ENCODE results near the gene CDK9.
"Not testable (repeated sequence)": the region's sequence is repeated elsewhere in the genome, so short reads cannot be mapped to it uniquely, and the experiment has no call there.

CDK9 gene

DNA sequence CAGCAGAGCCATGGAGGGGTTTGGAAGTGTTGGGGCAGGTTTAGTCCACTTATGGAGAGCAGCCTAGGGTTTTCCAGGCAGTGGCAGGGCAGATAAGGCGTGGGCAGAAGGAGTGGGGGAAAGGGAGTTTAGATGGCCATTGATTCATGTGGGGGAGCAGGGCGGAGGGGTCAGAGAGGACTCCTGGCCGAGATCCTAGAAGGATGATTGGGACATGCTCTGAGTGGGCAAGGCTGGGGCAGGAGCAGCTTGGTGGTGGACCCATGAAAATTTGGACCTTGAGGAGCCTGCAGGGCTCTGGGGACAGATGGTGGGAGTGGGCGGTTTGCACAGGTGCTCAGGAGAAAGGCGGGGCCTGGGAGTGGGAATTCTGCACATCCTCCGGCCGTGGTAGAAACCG is 32.7 kb upstream of the CDK9 start:
- Histone ChIP-seq H3K4me1 (ENCODE audit: control insufficient read depth, insufficient read depth, low read length) (peaks cover 8% of the 10 kb centered on the region), H3K36me3 (ENCODE audit: control insufficient read depth in 2 of 2, insufficient read depth in 2 of 2, low read length in 2 of 2) (no peaks in the 10 kb centered on the region), H3K9ac (ENCODE audit: low read length in 2 of 2) (no peak overlapping the region)

DNA sequence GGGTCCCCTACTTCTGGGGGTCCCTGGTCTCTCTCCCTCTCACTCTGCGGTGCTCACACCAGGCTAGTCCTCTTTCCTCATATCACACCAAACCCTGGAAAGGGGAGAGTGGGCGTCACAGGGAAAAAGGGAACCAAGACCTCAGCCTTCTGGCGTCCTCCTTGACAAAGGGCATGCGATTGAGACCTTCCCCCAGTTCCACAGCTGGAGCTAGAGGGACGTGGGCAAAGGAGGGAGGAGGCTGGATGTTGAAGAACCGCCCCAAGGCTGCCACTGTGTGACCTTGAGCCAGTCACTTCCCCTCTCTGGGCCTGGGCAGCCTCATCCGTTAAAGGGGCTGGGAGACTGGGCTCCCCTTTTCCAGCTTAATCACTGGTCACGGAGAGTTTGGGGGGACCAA is 32.2 kb upstream of the CDK9 start:
- no peaks in the 10 kb centered on the region for H3K36me3 ChIP-seq (ENCODE audit: control insufficient read depth in 2 of 2, insufficient read depth in 2 of 2, low read length in 2 of 2)
- H3K9me3 ChIP-seq (ENCODE audit: control insufficient read depth in 2 of 2, low read length in 2 of 2): no peaks in the 10 kb centered on the region
- no peak overlapping the region for H3K9ac ChIP-seq (ENCODE audit: low read length in 2 of 2)
- H3K4me1 ChIP-seq (ENCODE audit: control insufficient read depth, insufficient read depth, low read length): peaks cover 10% of the 10 kb centered on the region
- no peak overlapping the region for H3K4me3 ChIP-seq (ENCODE audit: low read length in 2 of 2)
- peaks cover 32 to 33% of the 10 kb centered on the region in 2 donors for H3K27me3 ChIP-seq (ENCODE audit: control insufficient read depth in 1 of 2, insufficient read depth in 2 of 2, low read length in 2 of 2)
- no peak overlapping the region for H3K27ac ChIP-seq (ENCODE audit: low read length)

More for the DNA sequence above, 32.7 kb upstream of the CDK9 start:
- Histone ChIP-seq H3K9me3 (ENCODE audit: control insufficient read depth in 2 of 2, low read length in 2 of 2) (no peaks in the 10 kb centered on the region), H3K4me3 (ENCODE audit: low read length in 2 of 2) (no peak overlapping the region), H3K27ac (ENCODE audit: low read length) (no peak overlapping the region), H3K27me3 (ENCODE audit: control insufficient read depth in 1 of 2, insufficient read depth in 2 of 2, low read length in 2 of 2) (peaks cover 32 to 37% of the 10 kb centered on the region in 2 donors)

DNA sequence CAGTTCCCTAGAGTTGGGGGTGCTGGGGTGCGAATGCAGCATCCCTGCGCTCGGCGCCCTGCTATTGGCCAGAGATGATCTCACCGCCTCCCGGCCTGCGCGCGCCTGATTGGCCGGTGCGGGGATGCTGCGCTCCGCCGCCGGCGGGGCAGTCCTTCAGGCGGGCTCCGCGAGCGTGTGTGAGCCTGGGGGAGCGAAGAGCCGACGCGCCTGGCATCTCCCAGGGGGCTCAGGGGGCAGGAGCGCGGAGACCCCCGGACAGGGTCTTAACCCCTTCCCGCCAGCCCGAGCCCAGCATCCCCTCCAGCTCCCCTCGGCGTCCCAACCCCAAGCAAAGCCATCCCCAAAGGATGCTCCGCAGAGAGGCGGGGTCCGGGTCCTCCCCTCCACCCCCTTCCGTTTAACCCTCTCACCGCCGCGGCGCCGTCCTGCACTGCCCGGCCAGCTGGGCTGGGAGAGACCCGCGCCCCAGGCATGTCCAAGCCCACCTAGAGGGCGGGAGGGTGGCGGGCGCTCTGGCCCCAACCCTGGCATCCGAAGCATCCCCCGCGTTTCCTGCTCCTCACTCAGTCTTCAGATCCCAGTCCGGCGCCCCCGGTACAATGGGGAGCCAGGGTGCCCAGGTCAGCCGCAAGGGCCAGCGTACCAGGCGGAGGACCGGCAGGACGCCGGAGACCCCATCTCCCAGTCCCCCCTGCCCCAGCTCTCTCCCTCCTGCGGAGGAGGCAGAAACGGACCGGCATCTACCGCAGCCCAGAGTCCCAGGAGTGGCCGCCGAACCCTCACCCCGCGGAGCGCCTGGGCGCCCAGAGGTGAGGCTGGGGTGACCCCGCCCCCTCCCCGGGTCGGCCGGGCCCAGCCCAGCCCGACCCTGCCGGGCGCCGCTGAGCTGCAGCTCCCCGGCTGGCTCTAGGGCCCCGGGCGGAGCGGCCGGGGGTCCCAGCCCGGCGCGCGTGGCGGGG is 31.5 kb upstream of the CDK9 start:
- H3K4me3 ChIP-seq (ENCODE audit: low read length in 2 of 2): no peak overlapping the region

DNA sequence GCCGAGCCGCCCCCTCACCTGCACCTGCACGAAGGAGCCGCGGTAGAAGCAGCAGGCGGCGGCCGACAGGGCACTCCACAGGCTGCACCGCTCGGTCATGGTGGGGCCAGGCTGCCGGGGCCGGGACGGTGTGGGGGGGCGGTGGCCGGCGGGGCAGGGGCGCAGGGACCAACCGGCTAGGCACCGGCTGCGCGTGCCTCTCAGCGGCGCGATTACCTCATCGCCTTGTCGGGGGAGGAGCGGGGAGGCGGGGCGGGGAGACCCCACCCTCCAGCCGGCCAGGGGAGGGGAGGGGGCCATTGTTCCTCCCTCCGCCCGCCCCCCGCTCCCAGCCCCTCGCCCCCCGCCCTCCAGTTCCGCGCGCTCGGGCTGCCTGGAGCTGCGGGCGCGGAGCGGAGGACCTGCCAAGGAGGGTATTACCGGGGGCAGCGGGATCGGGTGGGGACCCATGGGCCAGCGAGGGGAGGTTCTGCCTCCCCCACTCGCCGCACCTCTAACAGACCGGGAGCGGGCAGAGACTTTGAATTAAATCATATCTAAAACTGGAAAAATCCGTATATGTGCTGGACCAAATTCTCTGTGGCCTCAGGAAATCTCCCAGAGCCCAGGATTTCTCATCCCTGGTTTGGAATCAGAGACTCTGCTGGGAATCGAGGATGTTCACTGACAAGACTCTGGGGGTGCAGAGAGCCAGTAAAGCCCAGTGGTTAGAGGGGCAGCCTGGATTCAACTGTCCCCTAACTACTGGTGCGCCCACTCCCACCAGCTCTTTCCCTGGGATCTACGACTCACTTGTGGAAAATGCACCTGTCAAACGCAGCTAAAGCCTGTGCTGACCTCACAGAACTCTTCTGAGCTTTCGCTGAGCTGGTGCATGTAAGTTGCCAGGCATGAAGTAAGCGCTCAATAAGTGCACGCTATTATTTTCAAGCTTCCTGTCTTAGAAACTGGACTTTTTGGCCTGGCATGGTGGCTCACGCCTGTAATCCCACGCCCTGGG is 30.5 kb upstream of the CDK9 start:
- Histone ChIP-seq H3K27ac (ENCODE audit: low read length) (no peak overlapping the region), H3K9ac (ENCODE audit: low read length in 2 of 2) (no peak overlapping the region), H3K27me3 (ENCODE audit: control insufficient read depth in 1 of 2, insufficient read depth in 2 of 2, low read length in 2 of 2) (peaks cover 32 to 35% of the 10 kb centered on the region in 2 donors), H3K9me3 (ENCODE audit: control insufficient read depth in 2 of 2, low read length in 2 of 2) (no peaks in the 10 kb centered on the region), H3K4me1 (ENCODE audit: control insufficient read depth, insufficient read depth, low read length) (peaks cover 13% of the 10 kb centered on the region), H3K36me3 (ENCODE audit: control insufficient read depth in 2 of 2, insufficient read depth in 2 of 2, low read length in 2 of 2) (no peaks in the 10 kb centered on the region), H3K4me3 (ENCODE audit: low read length in 2 of 2) (no peak overlapping the region)

More for the DNA sequence above, 31.5 kb upstream of the CDK9 start:
- H3K27ac ChIP-seq (ENCODE audit: low read length): no peak overlapping the region
- H3K27me3 ChIP-seq (ENCODE audit: control insufficient read depth in 1 of 2, insufficient read depth in 2 of 2, low read length in 2 of 2): peaks cover 32 to 35% of the 10 kb centered on the region in 2 donors
- H3K9ac ChIP-seq (ENCODE audit: low read length in 2 of 2): no peak overlapping the region
- no peaks in the 10 kb centered on the region for H3K36me3 ChIP-seq (ENCODE audit: control insufficient read depth in 2 of 2, insufficient read depth in 2 of 2, low read length in 2 of 2)
- peaks cover 11% of the 10 kb centered on the region for H3K4me1 ChIP-seq (ENCODE audit: control insufficient read depth, insufficient read depth, low read length)
- no peaks in the 10 kb centered on the region for H3K9me3 ChIP-seq (ENCODE audit: control insufficient read depth in 2 of 2, low read length in 2 of 2)

DNA sequence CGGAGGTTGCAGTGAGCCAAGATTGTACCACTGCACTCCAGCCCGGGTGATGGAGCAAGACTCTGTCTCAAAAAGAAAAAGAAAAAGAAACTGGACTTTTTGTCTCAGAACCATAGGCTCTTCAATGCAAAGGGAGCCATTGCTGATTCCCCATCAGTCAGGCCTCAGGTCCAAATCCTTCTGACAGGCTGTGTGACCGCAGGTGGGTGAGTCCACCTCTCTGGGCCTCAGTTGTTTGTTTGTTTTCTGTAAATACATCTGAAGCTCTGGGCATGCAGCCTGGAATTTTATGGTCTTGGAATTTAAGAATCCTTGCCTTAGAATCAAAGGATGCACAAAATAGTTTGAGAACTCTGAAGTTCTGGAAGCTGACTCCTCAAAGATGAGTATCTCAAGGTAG is 29.6 kb upstream of the CDK9 start:
- H3K27me3 ChIP-seq (ENCODE audit: control insufficient read depth in 1 of 2, insufficient read depth in 2 of 2, low read length in 2 of 2): peaks cover 34 to 36% of the 10 kb centered on the region in 2 donors
- no peak overlapping the region for H3K4me3 ChIP-seq (ENCODE audit: low read length in 2 of 2)
- no peaks in the 10 kb centered on the region for H3K36me3 ChIP-seq (ENCODE audit: control insufficient read depth in 2 of 2, insufficient read depth in 2 of 2, low read length in 2 of 2)
- no peak overlapping the region for H3K27ac ChIP-seq (ENCODE audit: low read length)
- no peaks in the 10 kb centered on the region for H3K9me3 ChIP-seq (ENCODE audit: control insufficient read depth in 2 of 2, low read length in 2 of 2)
- H3K9ac ChIP-seq (ENCODE audit: low read length in 2 of 2): no peak overlapping the region
- peaks cover 13% of the 10 kb centered on the region for H3K4me1 ChIP-seq (ENCODE audit: control insufficient read depth, insufficient read depth, low read length)

DNA sequence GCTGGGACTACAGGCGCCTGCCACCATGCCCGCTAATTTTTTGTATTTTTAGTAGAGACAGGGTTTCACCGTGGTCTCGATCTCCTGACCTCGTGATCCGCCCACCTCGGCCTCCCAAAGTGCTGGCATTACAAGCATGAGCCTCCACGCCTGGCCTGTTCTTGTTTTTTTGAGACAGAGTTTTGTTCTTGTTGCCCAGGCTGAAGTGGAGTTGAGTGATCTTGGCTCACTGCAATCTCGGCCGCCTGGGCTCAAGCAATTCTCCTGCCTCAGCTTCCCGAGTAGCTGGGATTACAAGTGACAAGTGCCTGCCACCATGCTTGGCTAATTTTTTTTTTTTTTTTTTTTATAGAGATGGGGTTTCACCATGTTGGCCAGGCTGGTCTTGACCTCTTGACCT is 29.1 kb upstream of the CDK9 start:
- H3K27me3 ChIP-seq (ENCODE audit: control insufficient read depth in 1 of 2, insufficient read depth in 2 of 2, low read length in 2 of 2): peaks cover 34 to 39% of the 10 kb centered on the region in 2 donors
- H3K27ac ChIP-seq (ENCODE audit: low read length); H3K4me3 ChIP-seq (ENCODE audit: low read length in 2 of 2); H3K36me3 ChIP-seq (ENCODE audit: control insufficient read depth in 2 of 2, insufficient read depth in 2 of 2, low read length in 2 of 2); H3K9ac ChIP-seq (ENCODE audit: low read length in 2 of 2); H3K9me3 ChIP-seq (ENCODE audit: control insufficient read depth in 2 of 2, low read length in 2 of 2): not testable (repeated sequence)
- H3K4me1 ChIP-seq (ENCODE audit: control insufficient read depth, insufficient read depth, low read length): peaks cover 16% of the 10 kb centered on the region

DNA sequence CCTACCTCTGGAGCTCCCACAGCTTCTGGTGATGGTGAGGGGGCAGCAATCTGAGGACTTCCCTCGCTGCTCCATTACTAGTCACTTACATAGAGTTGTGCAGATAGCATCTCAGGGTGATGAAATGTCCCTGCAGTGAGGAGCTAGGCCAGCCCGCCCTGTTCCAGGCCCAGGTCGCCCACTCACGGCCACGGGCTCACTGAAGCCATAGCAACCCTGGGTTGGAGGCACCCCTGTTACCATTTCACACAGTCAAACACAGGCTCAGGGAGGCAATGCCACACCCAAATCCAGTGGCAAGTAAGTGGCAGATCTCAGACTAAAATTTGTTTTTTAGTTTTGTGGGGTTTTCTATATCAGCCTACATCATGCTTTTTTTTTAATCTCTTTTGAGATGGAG is 27.0 kb upstream of the CDK9 start:
- Histone ChIP-seq H3K4me1 (ENCODE audit: control insufficient read depth, insufficient read depth, low read length) (peaks cover 17% of the 10 kb centered on the region), H3K27ac (ENCODE audit: low read length) (no peak overlapping the region), H3K9me3 (ENCODE audit: control insufficient read depth in 2 of 2, low read length in 2 of 2) (no peaks in the 10 kb centered on the region), H3K9ac (ENCODE audit: low read length in 2 of 2) (no peak overlapping the region), H3K36me3 (ENCODE audit: control insufficient read depth in 2 of 2, insufficient read depth in 2 of 2, low read length in 2 of 2) (no peaks in the 10 kb centered on the region), H3K4me3 (ENCODE audit: low read length in 2 of 2) (no peak overlapping the region), H3K27me3 (ENCODE audit: control insufficient read depth in 1 of 2, insufficient read depth in 2 of 2, low read length in 2 of 2) (peaks cover 21 to 33% of the 10 kb centered on the region in 2 donors)

DNA sequence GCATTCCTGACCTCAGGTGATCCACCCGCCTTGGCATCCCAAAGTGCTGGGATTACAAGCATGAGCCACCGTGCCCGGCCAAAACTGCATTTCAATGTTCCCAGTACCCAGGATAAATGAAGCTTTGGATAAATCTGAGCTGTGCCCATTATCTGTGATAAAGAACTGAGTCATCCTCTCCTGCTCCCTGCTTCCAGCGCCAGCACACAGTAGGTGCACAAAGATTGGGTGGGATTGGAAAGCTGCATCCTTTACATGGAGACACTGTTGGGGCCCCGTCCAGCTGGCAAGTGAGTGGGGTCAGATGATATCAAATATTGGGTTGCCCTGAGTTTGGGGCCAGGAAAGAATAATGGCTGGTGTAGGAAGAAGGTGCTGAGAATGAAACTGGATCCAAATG is 24.8 kb upstream of the CDK9 start:
- H3K27ac ChIP-seq (ENCODE audit: low read length): no peak overlapping the region
- peaks cover 13 to 15% of the 10 kb centered on the region in 2 donors for H3K27me3 ChIP-seq (ENCODE audit: control insufficient read depth in 1 of 2, insufficient read depth in 2 of 2, low read length in 2 of 2)
- H3K36me3 ChIP-seq (ENCODE audit: control insufficient read depth in 2 of 2, insufficient read depth in 2 of 2, low read length in 2 of 2): no peaks in the 10 kb centered on the region
- H3K4me1 ChIP-seq (ENCODE audit: control insufficient read depth, insufficient read depth, low read length): peaks cover 9% of the 10 kb centered on the region
- no peaks in the 10 kb centered on the region for H3K9me3 ChIP-seq (ENCODE audit: control insufficient read depth in 2 of 2, low read length in 2 of 2)
- no peak overlapping the region for H3K9ac ChIP-seq (ENCODE audit: low read length in 2 of 2)
- H3K4me3 ChIP-seq (ENCODE audit: low read length in 2 of 2): no peak overlapping the region

DNA sequence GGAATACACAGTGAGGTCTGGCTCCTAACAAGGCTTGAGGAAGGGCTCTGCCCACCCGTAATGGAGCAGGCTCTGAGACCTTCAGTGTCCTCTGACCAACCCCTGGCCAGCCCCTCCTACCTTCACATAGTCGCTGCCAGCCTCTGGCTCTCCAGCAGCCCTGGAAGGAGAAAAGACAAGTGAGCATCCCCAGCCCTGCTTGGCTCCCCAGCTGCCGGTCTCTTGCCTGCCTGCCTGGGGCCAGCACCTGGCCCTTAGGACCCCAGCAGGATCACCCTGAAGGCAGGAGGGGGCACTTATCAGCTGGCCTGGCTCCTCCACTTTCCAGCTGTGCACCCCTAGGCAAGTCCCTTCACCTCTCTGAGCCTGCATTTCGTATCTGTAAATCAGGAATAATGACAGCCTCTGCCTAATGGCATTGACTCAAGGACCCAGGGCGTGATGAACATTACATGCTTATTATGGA is 24.3 kb upstream of the CDK9 start:
- Histone ChIP-seq H3K4me3 (ENCODE audit: low read length in 2 of 2) (peak overlapping the region in 1 of 2 donors; percentile 15), H3K9ac (ENCODE audit: low read length in 2 of 2) (no peak overlapping the region), H3K27ac (ENCODE audit: low read length) (peak overlapping the region; percentile 24), H3K36me3 (ENCODE audit: control insufficient read depth in 2 of 2, insufficient read depth in 2 of 2, low read length in 2 of 2) (no peaks in the 10 kb centered on the region), H3K9me3 (ENCODE audit: control insufficient read depth in 2 of 2, low read length in 2 of 2) (no peaks in the 10 kb centered on the region), H3K27me3 (ENCODE audit: control insufficient read depth in 1 of 2, insufficient read depth in 2 of 2, low read length in 2 of 2) (peaks cover 11 to 13% of the 10 kb centered on the region in 2 donors), H3K4me1 (ENCODE audit: control insufficient read depth, insufficient read depth, low read length) (peaks cover 9% of the 10 kb centered on the region)

DNA sequence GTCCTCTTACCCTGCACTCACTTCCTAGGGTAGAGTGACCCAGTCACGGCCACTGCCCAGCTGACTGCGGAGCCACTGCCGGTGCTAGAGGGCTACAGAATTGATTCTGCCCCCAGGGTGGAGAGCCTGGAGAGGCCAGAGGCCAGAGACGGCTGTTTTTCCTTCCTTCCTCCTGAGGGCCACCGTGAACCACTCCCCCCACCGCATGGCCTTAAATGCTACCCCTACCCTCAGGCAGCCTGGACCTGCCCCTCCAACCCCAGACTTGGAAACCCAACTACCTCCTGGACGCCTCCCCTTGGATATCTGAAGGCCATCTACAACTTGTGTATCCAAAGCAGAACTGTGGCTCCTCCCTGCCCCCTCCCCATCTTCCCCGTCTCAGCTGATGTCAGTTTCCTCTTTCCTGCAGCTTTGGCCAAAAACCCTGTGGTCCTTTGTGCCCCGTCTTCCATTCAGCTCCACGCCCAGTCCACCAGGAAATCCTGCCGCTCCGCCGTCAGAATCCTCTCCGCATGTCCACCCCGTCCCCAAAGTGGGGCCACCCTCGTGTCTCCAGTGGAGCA is 23.6 kb upstream of the CDK9 start:
- Histone ChIP-seq H3K27me3 (ENCODE audit: control insufficient read depth in 1 of 2, insufficient read depth in 2 of 2, low read length in 2 of 2) (peaks cover 11 to 12% of the 10 kb centered on the region in 2 donors), H3K9me3 (ENCODE audit: control insufficient read depth in 2 of 2, low read length in 2 of 2) (no peaks in the 10 kb centered on the region), H3K9ac (ENCODE audit: low read length in 2 of 2) (no peak overlapping the region), H3K4me3 (ENCODE audit: low read length in 2 of 2) (no peak overlapping the region), H3K4me1 (ENCODE audit: control insufficient read depth, insufficient read depth, low read length) (peaks cover 9% of the 10 kb centered on the region), H3K27ac (ENCODE audit: low read length) (peak overlapping the region; percentile 24), H3K36me3 (ENCODE audit: control insufficient read depth in 2 of 2, insufficient read depth in 2 of 2, low read length in 2 of 2) (no peaks in the 10 kb centered on the region)

All from stomach smooth muscle (tissue), 2 donors.